Ishikawa (cell line): ENCODE data around the gene SAP130.

Source experiments
- CEBPB ChIP-seq: IDR thresholded peaks from 2 replicates; pipeline ENCODE4 v1.6.1; 2012
- CREB1 ChIP-seq: IDR thresholded peaks from 2 replicates; pipeline ENCODE4 v1.6.1; 2012; ENCODE audit warnings: low read depth
- EGR1 ChIP-seq: IDR thresholded peaks from 2 replicates; pipeline ENCODE4 v1.6.1; 2012
- EP300 ChIP-seq: IDR thresholded peaks from 2 replicates; pipeline ENCODE4 v1.6.1; 2012; ENCODE audit warnings: borderline replicate concordance
- FOXM1 ChIP-seq: IDR thresholded peaks from 2 replicates; pipeline ENCODE4 v1.6.1; 2012; ENCODE audit warnings: low read depth, borderline replicate concordance
- MAX ChIP-seq: IDR thresholded peaks from 2 replicates; pipeline ENCODE4 v1.6.1; 2012
- NFIC ChIP-seq: IDR thresholded peaks from 2 replicates; pipeline ENCODE4 v1.6.1; 2012
- RAD21 ChIP-seq: IDR thresholded peaks from 2 replicates; pipeline ENCODE4 v1.6.1; 2012; ENCODE audit warnings: low read depth
- REST ChIP-seq: IDR thresholded peaks from 2 replicates; pipeline ENCODE4 v1.6.1; 2012; ENCODE audit warnings: low read depth, mild to moderate bottlenecking
- TAF1 ChIP-seq: IDR thresholded peaks from 2 replicates; pipeline ENCODE4 v1.6.1; 2012; ENCODE audit warnings: low read depth, mild to moderate bottlenecking
- TCF12 ChIP-seq: IDR thresholded peaks from 2 replicates; pipeline ENCODE4 v1.6.1; 2012; ENCODE audit warnings: low read depth
- TEAD4 ChIP-seq: IDR thresholded peaks from 2 replicates; pipeline ENCODE4 v1.6.1; 2012
- YY1 ChIP-seq: IDR thresholded peaks from 2 replicates; pipeline ENCODE4 v1.6.1; 2012; ENCODE audit warnings: low read depth
- ZBTB7A ChIP-seq: IDR thresholded peaks from 2 replicates; pipeline ENCODE4 v1.6.1; 2012; ENCODE audit warnings: low read depth
- TF ChIP-seq, protein P1 (sequence below): IDR thresholded peaks from 2 replicates; pipeline ENCODE4 v1.6.1; 2012

SAP130 gene

GRCh38 chr2:127935337-127935736 is 92.5 kb downstream of the SAP130 start:
- TF ChIP-seq FOXM1, result no peak
- TF ChIP-seq CREB1, result no peak
- TF ChIP-seq TEAD4, result no peak
- no peak for TF ChIP-seq TCF12
- TF ChIP-seq ZBTB7A, result no peak
- no peak for TF ChIP-seq CEBPB
- no peak for TF ChIP-seq YY1
- no peak for TF ChIP-seq TAF1
- no peak for TF ChIP-seq EGR1
- TF ChIP-seq RAD21, result no peak
- TF ChIP-seq MAX, result no peak
- no peak for TF ChIP-seq REST
- TF ChIP-seq EP300, result no peak
- TF ChIP-seq NFIC, result no peak
- TF ChIP-seq, protein P1, sequence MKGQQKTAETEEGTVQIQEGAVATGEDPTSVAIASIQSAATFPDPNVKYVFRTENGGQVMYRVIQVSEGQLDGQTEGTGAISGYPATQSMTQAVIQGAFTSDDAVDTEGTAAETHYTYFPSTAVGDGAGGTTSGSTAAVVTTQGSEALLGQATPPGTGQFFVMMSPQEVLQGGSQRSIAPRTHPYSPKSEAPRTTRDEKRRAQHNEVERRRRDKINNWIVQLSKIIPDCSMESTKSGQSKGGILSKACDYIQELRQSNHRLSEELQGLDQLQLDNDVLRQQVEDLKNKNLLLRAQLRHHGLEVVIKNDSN, result no peak

DNA sequence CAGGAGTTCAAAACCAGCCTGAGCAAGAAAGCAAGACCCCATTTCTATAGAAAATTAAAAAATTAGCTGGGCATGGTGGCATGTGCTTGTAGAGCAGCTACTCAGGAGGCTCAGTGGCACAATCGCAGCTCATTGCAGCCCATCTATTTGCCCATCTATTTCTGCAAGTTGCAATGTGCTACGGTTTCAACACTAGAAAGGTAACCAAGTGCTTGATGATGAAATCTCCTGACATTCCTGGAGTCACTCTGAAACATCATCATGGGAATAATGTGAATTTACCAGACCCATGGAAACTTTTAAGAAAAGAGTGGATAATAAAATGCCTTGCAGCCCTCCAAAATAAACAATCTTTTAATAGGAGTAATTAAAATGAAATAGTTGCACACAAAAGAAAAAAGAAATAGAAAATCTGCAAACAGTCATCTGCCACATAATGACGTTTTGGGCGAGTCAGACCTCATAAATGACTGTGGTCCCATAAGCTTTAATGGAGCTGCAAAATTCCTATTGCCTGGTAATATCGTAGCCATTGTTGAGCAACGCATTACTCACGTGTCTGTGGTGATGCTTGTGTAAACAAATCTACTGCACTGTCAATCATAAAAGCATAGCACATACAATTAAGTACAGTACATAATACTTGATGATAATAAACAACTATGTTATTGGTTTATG is 95.5 kb downstream of the SAP130 start:
- no peak for TF ChIP-seq NFIC
- TF ChIP-seq CEBPB, result 0 out of 2 replicates have a peak, but pooled peaks have one; percentile 33
- TF ChIP-seq ZBTB7A, result no peak
- no peak for TF ChIP-seq TAF1

DNA sequence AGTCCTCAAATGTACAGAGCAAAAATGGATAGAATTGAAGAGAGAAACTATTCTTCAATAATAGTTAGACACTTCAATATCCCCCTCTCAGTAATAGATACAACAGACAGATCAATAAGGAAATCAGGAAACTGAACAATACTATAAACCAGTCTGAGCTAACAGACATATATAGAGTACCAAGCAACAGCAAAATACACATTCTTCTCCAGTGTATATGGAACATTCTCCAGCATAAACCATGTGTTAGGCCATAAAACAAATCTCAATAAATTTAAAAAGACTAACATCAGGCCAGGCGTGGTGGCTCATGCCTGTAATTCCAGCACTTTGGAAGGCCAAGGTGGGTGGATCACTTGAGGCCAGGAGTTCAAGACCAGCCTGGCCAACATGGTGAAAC is 98.4 kb downstream of the SAP130 start:
- no peak for TF ChIP-seq YY1
- no peak for TF ChIP-seq EP300
- no peak for TF ChIP-seq MAX
- TF ChIP-seq EGR1, result no peak
- no peak for TF ChIP-seq TCF12

DNA sequence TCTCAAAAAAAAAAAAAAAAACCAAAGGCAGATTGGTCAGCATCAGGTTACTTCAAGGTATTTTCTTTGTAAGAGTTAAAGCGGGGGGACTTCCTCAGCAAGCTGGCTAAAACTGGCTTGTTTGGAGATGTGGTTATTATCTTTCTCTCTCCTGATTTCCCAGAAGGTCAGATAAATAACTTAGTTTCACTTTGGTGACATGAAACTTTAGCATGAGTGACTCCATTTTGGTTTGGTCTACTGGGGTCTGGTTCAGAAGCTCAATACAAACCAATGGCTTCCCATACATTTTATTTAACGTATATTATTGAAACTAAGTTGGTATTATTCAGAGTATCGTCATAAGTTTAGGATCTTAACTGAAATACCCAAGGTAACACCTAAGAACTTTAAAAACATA is 100.5 kb downstream of the SAP130 start:
- no peak for TF ChIP-seq YY1
- no peak for TF ChIP-seq RAD21

GRCh38 chr2:127917916-127918315 is 109.9 kb downstream of the SAP130 start:
- TF ChIP-seq TCF12 (no peak), FOXM1 (no peak), YY1 (no peak), TEAD4 (no peak), NFIC (no peak), TAF1 (no peak), EP300 (no peak), REST (no peak), CEBPB (no peak), EGR1 (no peak), MAX (no peak)
- TF ChIP-seq, protein P1, result no peak

DNA sequence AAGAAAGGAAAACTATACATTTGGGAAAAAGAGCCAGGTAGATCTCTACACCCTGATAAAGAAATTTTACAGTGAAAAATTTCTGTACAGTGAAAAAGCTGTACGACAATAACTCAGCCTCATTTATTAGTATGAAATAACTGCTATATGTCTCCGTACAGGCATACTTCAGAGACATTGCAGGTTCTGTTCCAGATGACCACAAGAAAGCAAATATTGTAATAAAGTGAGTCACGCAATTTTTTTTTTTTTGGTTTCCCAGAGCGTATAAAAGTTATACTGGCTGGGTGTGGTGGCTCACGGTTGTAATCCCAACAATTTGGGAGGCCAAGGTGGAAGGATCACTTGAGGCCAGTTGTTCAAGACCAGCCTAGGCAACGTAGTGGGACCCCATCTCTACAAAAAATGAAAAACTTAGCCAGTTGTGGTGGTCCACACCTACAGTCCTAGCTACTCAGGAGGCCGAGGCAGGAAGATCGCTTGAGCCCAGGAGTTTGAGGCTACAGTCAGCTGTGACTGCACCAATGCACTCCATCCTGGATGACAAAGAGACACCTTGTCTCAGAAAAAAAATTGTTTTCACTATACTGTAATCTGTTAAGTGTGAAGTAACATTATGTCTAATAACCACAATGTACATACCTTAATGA is 113.9 kb downstream of the SAP130 start:
- no peak for TF ChIP-seq MAX
- TF ChIP-seq CREB1, result no peak
- TF ChIP-seq TAF1, result no peak
- no peak for TF ChIP-seq TCF12
- TF ChIP-seq EP300, result no peak
- TF ChIP-seq, protein P1, result no peak
- no peak for TF ChIP-seq NFIC
- no peak for TF ChIP-seq ZBTB7A
- TF ChIP-seq FOXM1, result no peak
- TF ChIP-seq YY1, result no peak
- no peak for TF ChIP-seq REST
- no peak for TF ChIP-seq EGR1
- no peak for TF ChIP-seq TEAD4
- TF ChIP-seq RAD21, result no peak
